GM18508 (cell line): ENCODE data around the gene PARD3B.

Source experiments
- ATAC-seq: cut with Tn5 transposase; IDR thresholded peaks from one replicate; pipeline ENCODE4 v1.9.1; 2021; ENCODE audit warnings: moderate number of reproducible peaks; ENCODE audit not compliant: insufficient read depth, unreplicated experiment

PARD3B gene

DNA sequence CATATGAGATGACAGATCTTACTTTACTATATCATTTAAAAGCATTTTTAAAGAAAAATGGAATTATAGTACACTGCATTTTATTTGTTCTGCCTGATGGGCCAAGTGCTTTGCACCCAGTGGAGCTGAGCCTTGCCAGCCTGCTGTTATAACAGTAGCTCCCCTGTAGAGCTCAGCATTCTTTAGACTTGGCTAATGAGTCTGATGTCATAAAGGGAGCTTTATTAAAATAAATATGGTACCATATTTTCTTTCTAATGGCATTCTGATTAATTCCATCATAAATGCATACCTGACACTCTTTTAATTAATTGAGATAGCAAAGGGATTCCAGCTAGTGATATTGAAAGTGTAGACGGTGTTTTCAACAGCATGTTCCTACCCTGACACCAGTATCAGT is 40.7 kb downstream of the PARD3B start:
- ATAC-seq = no peak

DNA sequence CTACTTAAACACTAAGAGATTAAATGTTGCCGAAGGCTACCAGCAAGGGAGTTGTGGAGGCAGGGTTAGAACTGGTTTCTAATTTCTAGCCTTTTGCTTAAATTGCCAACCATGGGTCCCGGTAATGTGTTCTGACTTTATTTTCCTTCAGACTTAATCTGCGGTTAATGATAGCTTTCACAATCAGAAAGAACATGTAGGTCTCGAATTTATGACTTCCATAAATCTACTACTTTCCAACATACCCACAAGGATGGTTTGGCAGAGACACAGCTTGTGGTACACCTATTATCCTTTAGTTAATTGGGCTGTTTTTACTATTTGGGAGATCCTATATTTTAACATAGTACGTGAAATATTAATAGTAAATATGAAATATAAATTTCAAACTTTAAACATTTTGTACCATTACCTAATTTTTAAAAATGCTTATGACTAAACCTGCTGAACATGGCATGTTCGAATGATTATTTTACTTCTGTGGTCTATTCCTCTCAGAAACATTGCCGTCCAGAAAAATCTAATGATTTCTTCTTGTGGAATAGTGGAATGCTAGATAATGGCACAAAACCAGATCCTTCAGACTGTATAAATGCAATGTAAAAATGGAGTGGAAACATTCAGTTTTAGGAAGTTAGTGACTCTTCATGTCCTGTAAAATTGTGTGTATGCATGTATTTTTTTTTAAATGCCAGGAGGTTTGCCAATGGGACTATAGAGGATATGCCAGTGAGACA is 41.3 kb downstream of the PARD3B start:
- no peak for ATAC-seq

DNA sequence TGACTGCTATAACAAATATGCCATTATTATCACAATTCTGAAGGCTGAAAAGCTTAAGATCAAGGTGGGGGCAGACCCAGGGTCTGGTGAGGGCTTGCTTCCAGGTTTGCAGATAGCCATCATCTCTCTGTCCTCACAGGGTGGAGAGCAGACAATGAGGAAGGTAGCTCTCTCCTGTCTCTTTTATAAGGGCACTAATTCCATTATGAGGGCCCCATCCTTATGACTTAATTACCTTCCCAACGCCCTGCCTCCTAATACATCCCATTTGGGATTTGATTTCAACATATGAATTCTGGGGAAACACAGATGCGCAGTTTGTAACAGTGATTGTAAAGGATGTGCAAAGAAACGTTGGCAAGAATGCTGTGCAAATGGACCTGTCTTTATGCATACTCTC is 44.8 kb downstream of the PARD3B start:
- no peak for ATAC-seq

DNA sequence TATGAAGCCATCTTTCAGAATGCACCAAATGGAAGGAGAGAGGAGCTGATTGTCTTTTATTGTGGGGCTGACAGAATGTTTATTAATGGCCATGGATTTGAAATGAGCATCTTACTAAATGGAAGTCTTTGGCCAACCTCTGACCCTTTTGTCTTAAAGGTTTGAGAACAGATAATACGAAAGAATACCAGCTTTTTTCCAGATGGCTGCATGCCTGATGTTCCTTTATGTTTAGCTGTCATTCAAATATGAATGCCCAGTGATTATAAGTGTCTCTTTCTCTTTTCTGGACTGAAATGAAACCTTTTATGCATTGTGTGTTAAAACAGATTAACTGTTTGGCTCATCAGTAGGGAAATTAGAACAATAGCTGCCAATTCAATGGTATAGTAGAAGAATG is 46.0 kb downstream of the PARD3B start:
- no peak for ATAC-seq

DNA sequence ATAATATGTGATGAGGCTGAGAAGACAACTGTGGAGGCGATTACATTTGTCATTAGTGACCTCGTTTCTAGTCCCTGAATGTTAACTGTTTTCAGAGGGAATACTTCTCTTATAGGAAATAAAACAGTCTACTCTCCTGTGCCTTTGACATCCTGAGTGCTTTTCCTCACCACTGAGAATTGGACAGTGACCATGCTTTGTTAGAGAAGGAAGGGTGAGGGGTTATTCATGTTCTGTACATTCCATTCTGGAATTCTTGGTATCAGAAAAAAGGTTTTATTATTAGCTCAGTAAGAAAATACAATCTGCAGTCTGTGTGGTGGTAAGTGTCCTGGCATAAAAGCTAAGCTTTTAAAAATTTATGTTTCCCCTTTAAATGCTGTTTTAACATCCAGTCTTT is 58.8 kb downstream of the PARD3B start:
- no peak for ATAC-seq

DNA sequence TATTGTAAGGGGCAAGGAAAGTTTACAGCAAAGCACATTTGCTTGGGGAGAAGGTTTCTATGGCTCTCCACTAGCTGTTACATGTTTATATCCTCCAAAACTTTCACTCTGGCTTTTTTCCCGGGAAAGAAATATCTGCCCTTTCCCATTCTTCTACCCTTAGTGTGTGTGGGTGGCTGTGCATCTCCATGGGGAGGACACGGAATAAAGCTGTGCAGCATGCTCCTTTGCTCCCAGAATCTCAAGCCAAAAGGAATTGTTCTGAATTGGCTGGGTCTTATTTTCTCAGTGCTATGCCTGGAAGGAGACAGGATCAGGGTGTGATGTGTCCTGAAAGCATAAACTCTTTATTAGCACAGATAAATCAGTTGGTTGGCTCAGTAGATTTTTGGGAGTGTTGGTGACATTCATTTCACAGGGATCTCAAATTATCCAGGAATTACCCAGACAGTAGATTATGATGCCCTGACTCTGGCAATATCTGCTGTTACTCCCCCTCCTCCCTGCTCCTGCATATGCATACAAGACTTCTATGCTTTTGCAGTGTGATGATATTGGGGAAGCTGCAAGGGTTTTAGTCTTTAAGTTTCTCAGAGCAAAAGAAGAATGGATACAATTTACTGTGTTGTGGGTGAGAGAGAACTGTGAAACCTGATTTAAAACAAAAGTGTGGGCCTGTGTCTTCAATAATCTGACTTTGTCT is 63.1 kb downstream of the PARD3B start:
- ATAC-seq = no peak

DNA sequence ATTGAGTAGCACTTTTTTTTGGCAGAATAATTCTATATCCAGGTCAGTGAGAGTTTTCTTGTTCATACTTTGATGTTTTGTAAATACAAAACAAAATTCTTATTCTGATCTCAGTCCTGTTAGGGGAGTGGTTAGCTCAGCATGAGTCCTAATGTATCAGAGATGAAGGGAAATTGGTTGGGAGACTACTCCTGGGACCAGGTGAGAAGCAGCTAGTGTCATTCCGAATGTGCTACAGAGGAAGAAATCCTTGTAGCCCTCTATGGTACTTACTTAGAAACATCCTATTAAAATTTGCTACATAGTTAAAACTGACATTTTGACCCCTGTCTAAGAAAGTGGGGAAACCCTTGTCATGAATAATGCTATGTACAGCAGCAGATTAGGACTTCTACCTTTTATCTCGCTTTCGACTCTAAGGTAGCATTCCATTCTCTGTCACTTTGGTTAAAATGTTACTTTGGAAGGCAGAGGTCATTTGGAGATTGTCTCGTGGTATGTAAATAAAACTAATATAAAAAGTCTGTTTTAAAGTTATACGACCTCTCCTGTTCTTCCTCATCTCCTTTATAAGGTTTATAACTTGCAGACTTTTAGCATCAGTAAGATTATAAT is 65.8 kb downstream of the PARD3B start:
- ATAC-seq = no peak

DNA sequence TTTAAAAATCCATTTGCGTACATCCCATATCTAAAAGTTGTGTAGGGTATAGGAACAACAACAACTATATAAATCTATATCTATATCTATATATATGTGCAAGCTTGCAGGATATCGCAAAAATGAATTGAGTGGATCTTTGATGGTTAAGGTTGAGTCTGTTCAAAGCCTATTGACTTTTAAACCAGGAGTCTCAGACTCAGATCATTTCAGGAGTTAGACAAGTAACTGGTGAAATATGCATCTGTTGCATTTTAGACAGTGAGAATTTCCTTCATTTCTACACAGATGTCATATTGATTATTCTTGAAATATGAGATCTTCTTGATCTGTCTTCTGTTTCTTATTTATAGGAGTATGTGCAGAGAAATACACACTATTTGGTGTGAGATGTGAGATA is 66.5 kb downstream of the PARD3B start:
- no peak for ATAC-seq

DNA sequence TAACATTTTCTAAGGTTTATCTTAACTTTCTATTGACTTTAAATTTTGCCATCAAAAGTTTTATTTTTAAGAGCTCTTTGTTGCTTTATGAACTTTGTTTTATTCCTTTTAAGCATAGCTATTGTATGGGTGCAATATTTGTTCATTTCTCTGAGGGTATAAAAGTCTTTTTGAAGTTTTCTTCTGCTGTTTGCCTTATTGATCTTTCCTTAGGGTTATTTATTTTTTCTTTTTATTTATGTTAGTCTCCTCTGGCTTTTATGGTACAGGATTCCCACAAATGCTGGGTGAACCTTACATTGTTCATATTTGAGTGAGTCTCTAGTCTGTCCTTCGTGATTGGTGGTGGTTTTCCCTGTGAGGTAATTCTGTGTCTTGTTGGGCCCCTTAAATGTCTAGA is 68.4 kb downstream of the PARD3B start:
- ATAC-seq = no peak

DNA sequence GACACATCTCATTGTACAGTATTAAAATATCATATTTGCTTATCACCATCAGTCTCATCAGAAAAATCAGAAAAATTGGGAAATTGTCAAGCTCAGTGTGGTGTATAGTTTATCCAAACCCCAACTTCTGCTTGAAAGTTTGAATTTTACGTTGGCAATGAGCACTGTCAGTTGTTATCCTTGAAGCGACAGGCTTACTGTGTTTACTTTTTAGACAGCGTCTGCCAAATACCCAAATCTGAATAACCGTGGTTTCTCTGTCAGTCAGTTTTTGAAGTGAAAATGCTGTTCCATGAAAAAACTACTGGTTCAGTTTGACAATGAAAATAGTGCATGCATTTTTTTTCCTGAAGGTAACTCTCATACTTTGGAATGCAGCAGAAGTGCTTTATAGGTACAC is 70.2 kb downstream of the PARD3B start:
- ATAC-seq = no peak

DNA sequence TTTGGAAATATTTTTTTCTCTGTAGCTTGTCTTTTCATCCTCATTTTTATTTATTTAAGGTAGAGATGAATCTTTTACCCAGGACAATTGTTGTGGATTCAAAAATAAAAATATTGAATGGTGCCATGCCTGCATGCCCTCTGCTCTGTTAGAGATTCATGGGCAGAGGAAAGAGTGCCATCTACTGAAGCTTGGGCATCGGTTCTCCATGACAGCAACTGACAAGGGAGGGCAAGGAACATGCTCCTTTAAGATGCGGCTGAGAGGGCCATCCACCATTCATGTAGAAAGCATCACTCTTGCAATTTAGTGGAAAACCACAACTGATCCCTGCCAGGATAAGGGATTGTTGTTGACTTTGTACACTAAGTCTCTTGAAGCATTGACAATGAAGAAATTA is 79.9 kb downstream of the PARD3B start:
- ATAC-seq = no peak

DNA sequence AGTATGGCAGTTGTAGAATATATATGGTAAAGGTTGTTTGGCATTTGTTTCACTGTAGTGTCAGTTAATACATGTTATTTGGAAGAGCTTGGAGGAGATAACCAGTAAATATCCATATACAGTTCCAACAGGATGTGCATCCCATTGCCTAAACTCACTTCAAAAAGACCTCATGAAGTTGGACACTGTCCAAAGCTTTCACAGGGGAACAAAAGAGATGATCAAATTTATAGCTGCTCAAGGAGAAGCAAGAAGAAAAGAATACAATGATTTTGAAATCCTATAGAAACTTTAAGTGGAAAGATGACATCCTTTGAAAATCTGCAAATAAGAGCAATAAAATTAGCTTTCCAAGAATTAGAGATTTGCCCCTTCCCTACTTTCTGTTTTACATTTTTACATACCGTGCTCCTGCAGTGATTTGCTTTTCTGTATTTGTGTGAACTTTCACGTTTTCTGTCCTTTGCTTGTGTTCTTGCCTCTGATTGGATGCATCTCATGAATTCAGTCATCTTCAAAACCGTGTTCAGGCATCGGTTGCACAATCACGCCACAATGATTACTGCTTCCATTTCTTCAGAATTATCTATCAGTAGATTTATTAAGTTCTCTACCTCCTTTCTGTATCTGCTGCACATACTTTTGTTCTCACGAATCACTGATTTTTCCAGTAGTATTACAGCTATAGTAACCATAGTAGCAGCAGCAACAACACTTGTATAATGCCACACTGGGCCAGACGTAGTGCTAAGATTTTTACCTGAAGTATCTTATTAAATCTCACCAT is 83.8 kb downstream of the PARD3B start:
- no peak for ATAC-seq

DNA sequence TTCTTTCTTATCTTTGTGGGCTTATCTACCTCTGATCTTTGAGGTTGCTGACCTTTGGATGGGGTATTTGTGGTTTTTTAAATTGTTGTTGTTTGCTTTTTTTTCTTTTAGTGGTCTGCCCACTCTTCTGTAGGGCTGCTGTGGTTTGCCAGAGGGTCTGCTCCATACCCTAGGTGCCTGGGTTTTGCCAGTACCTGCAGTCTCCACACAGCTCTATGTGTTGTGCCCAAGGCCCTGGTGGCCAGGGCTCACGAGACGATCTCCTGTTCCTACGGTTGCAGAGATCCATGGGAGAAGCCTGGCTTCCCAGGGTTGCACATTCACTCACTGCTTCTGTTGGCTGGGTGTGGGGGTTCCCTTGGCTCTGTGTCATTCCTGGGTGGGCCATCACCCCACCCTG is 87.1 kb downstream of the PARD3B start:
- no peak for ATAC-seq

DNA sequence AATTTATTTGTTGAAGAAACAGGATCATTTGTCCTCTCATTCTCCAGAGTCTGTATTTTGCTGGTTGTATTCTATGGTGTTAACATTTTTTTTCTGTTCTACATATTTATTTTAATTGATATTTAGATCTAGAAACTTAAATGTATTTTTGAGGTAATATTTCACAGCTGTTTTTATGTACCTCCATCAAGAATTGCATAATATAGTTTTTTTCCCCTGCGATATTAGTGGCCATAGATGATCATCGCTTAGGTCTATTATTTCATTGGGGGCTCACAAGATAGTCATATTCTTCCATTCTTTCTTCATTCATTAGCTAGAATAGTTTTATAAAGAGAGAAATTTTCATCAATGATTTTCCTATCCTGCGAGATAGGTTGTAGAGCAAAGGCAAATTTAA is 89.3 kb downstream of the PARD3B start:
- ATAC-seq = no peak

DNA sequence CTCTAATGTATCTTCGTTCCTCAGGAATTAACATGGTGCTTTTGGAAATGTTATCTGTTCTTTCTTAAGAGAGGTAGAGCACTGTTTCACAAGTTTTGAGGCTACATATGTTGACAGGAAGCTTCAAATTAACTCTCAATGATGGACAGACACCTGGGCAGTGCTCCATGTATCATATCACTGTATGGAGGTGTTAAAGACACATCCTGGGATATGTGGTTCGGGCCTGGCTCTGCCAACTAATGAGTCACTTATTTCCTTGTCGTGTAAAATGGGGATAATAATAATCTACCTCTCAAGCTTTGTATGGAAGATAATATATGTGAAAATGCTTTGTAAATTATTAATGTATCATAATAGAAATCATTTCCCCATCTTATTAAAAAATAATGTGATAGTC is 90.2 kb downstream of the PARD3B start:
- ATAC-seq = no peak

DNA sequence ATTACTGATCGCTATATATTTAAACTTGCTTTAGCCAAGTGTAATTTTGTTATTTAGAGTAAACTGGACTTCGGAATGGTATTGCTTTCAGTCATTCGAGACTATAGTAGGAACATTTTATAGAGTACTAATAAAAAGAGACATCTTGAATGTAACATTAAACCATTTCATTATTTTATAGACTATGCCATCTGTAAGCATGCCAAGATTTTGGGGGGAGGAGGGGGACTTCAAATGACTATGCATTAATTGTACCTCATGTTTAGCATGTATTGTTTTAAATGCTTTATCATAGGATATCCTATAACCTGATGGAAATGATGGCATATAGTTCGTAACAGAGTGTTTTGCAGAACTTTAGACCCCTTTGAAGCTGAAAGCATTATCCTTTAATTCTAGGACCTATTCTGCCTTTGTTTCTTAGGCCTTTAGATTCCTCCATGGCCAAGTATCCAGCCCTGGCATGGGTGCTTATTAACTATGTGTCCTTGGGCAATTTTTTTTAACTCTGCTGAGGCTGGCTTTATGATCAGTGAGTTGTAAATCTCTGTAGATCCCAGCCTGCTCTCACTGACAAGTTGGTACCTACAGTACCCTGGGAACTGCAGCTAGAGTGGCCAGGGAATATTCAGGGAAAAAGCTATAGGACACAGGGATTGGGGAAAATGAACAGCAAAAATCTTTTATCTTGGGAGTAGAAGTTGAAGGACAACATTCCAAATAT is 93.4 kb downstream of the PARD3B start:
- ATAC-seq = no peak

DNA sequence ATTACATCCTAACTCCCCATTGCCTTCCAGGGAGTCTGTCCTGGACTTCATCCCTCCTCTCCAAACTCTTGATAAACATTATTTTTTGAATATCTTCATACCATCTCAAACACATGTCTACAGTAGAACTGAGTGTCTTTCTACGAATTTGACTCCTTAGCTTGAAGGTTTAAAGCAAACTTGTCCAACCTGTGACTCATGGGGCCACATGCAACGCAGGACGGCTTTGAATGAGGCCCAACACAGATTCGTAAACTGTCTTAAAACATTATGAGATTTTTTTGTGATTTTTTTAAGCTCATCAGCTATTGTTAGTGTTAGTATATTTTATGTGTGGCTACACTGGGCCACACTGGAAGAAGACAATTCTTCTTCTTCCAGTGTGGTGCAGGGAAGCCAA is 98.1 kb downstream of the PARD3B start:
- ATAC-seq = no peak

DNA sequence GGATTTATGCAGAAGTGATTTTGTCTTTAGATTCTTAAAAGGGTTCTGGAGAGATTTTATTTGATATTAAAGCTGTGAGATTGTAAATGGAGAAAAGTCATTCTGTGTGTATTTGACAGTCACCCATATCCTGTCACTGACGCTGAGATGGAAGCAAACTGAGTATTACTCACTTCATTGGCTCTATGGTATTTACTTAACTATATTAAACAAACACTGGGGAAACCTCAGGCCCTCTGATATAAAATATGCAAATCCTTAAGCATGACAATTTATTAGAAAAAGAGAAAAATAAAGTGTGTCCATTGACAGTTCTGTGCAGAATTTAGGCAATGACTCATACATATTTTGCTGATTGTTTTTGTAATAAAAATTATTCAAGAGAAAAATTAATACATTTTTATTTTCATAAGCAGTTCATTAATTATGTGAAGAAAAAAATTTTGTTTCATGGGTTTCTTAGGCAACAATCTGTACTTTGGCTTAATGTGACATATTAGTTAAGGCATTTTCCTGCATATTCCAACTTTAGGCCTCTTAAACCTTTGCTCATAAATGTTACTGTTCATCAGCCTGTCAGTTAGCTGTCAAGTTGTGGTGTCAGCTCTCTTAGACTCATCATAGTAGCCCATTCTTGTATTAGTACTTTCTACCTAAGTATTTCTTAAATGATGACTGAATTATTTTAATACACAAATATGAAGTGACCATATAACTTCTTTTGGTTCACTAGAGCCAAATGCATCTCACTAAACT is 99.9 kb downstream of the PARD3B start:
- ATAC-seq = no peak

DNA sequence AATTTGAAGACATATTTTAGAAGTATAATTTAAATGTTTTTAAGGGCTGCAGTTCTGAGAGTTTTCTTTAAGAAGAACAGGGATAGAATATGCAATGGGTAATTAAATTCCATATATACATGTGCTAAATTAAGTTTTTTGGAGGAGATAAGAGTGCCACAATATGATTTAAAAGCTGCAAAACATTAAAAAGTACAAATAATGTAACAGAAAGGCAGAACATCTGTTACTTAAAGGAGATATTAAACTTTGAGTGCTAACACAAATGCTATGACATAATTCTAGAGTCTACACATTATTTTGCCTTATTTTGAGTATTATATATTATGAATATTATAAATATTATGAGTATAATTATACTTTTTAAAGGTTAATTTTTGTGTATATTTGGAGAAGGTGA is 102.4 kb downstream of the PARD3B start:
- no peak for ATAC-seq

DNA sequence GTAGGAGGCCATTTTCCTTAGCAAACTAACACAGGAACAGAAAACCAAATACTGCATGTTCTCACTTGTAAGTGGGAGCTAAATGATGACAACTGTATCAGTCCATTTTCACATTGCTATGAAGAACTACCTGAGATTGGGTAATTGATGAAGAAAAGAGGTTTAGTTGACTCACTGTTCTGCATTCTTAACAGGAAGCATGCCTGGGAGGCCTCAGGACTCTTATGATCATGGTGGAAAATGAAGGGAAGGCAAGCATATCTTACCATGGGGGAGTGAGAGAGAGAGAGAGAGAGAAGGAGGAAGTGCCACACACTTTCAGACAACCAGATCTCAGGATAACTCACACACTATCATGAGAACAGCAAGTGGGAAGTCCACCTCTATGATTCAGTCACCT is 105.3 kb downstream of the PARD3B start:
- ATAC-seq = no peak
